Neural progenitor cell (in vitro differentiated cells): ENCODE measurements around the gene YDJC. TPM values are rescaled to one million over a fixed set of nuclear protein-coding genes. Genes with fewer than 3 reads are reported as not detected.
"Not testable (repeated sequence)": the region's sequence is repeated elsewhere in the genome, so short reads cannot be mapped to it uniquely, and the experiment has no call there.

Experiments used
- DNase-seq: peaks from one replicate; pipeline ENCODE4 v3.0.0-alpha.2; 2016; ENCODE audit warnings: low spot score
- H2AFZ ChIP-seq: fragments of 200-600 bp; sonication (generic); replicated peaks from 2 replicates; pipeline ENCODE4 v1.6.1; 2016; ENCODE audit warnings: antibody characterized with exemption
- H3F3A ChIP-seq: fragments of 200-600 bp; sonication (generic); 2 replicates; pipeline ENCODE4 v1.6.1; 2016; ENCODE audit warnings: antibody characterized with exemption, low read depth
- H3K27ac ChIP-seq: fragments of 200-600 bp; sonication (generic); 2 replicates; pipeline ENCODE4 v1.5.1; 2016; ENCODE audit warnings: mild to moderate bottlenecking
- H3K27me3 ChIP-seq: fragments of 200-600 bp; sonication (generic); 2 replicates; pipeline ENCODE4 v1.6.1; 2016; ENCODE audit warnings: mild to moderate bottlenecking, moderate library complexity
- H3K36me3 ChIP-seq: fragments of 200-600 bp; sonication (generic); 2 replicates; pipeline ENCODE4 v1.5.1; 2016
- H3K4me1 ChIP-seq: fragments of 200-600 bp; sonication (generic); 2 replicates; pipeline ENCODE4 v1.6.1; 2016; ENCODE audit warnings: mixed run types
- H3K4me2 ChIP-seq: fragments of 200-600 bp; sonication (generic); 2 replicates; pipeline ENCODE4 v1.6.1; 2016
- H3K4me3 ChIP-seq: fragments of 200-600 bp; sonication (generic); 2 replicates; pipeline ENCODE4 v1.5.1; 2016
- H3K79me2 ChIP-seq: fragments of 200-600 bp; sonication (generic); 2 replicates; pipeline ENCODE4 v1.6.1; 2016; ENCODE audit warnings: low read depth
- H3K9ac ChIP-seq: fragments of 200-600 bp; sonication (generic); 2 replicates; pipeline ENCODE4 v1.6.1; 2016
- H3K9me3 ChIP-seq: fragments of 200-600 bp; sonication (generic); 2 replicates; pipeline ENCODE4 v1.5.1; 2016; ENCODE audit warnings: low read depth
- H4K20me1 ChIP-seq: fragments of 200-600 bp; sonication (generic); 2 replicates; pipeline ENCODE4 v1.6.1; 2016; ENCODE audit warnings: low read depth
- H3K27ac Mint-ChIP-seq: 3 replicates; pipeline ENCODE4 v1.8.0; 2021; ENCODE audit warnings: mixed read lengths
- H3K27me3 Mint-ChIP-seq: 2 replicates; pipeline ENCODE4 v1.8.0; 2022; ENCODE audit warnings: low read depth, mild to moderate bottlenecking, inconsistent platforms, moderate library complexity, mixed read lengths; ENCODE audit not compliant: insufficient read depth
- H3K36me3 Mint-ChIP-seq: 3 replicates; pipeline ENCODE4 v1.8.0; 2021; ENCODE audit warnings: mixed read lengths
- H3K4me1 Mint-ChIP-seq: 3 replicates; pipeline ENCODE4 v1.8.0; 2021; ENCODE audit warnings: mixed read lengths
- H3K4me3 Mint-ChIP-seq: 3 replicates; pipeline ENCODE4 v1.8.0; 2021; ENCODE audit warnings: mild to moderate bottlenecking, moderate library complexity, mixed read lengths
- H3K9me3 Mint-ChIP-seq: 3 replicates; pipeline ENCODE4 v1.8.0; 2020; ENCODE audit warnings: mixed read lengths
- CTCF ChIP-seq: fragments of 200-600 bp; sonication (generic); IDR thresholded peaks from 2 replicates; pipeline ENCODE4 v1.5.1; 2017; ENCODE audit warnings: antibody characterized with exemption, mild to moderate bottlenecking
- EZH2 ChIP-seq: fragments of 200-600 bp; sonication (generic); IDR thresholded peaks from 2 replicates; pipeline ENCODE4 v1.6.1; 2017; ENCODE audit warnings: antibody characterized with exemption, mild to moderate bottlenecking, moderate library complexity
- EZH2phosphoT487 ChIP-seq: fragments of 200-600 bp; sonication (generic); IDR thresholded peaks from 2 replicates; pipeline ENCODE4 v1.6.1; 2017; ENCODE audit warnings: antibody characterized with exemption
- total RNA-seq: library from RNA; depleted of rRNA; stranded (reverse); fragments of >200 nt; gene quantifications from 2 replicates; pipeline ENCODE4 v1.2.3, GENCODE V29; 2015; ENCODE audit warnings: low replicate concordance

The YDJC gene
- total RNA-seq, 1 donor from 2014 or later: 4.8 TPM

- no peak overlapping the region for H3K4me3 Mint-ChIP-seq
- H3K27ac ChIP-seq: peak overlapping the region; percentile 46
- no peak overlapping the region for H3K9ac ChIP-seq
- no peak overlapping the region for H2AFZ ChIP-seq
- DNase-seq: no peak
- H3F3A ChIP-seq: no peaks in the 10 kb centered on the region
- H3K36me3 Mint-ChIP-seq: peaks cover 26% of the 10 kb centered on the region
- H3K27ac Mint-ChIP-seq: no peak overlapping the region
- no peak overlapping the region for H3K4me2 ChIP-seq
- H3K79me2 ChIP-seq: peaks cover 100% of the 10 kb centered on the region
- no peaks in the 10 kb centered on the region for H3K9me3 Mint-ChIP-seq
- H3K27me3 ChIP-seq: no peaks in the 10 kb centered on the region
- H3K9me3 ChIP-seq: no peaks in the 10 kb centered on the region
- TF ChIP-seq EZH2phosphoT487 (no peak), CTCF (no peak), EZH2 (no peak)
- no peaks in the 10 kb centered on the region for H3K4me1 ChIP-seq
- no peak overlapping the region for H3K4me3 ChIP-seq
- H3K27me3 Mint-ChIP-seq: peaks cover 4% of the 10 kb centered on the region
- H4K20me1 ChIP-seq: peaks cover 97% of the 10 kb centered on the region
- H3K36me3 ChIP-seq: peaks cover 3% of the 10 kb centered on the region
- peaks cover 12% of the 10 kb centered on the region for H3K4me1 Mint-ChIP-seq
Observed at GRCh38 chr22:21599053-21599893, 30.5 kb downstream of the YDJC start.

GRCh38 chr22:21598302-21598701, 31.5 kb downstream of the YDJC start:
- Histone ChIP-seq H3K79me2 (peaks cover 100% of the 10 kb centered on the region), H4K20me1 (peaks cover 97% of the 10 kb centered on the region), H3K9ac (no peak overlapping the region), H3K27ac (no peak overlapping the region), H3K27me3 (no peaks in the 10 kb centered on the region), H3F3A (no peaks in the 10 kb centered on the region), H3K4me3 (no peak overlapping the region), H3K36me3 (peaks cover 5% of the 10 kb centered on the region), H3K9me3 (no peaks in the 10 kb centered on the region), H3K4me1 (no peaks in the 10 kb centered on the region), H3K4me2 (no peak overlapping the region), H2AFZ (no peak overlapping the region)
- TF ChIP-seq EZH2 (no peak), EZH2phosphoT487 (no peak), CTCF (no peak)
- DNase-seq: no peak
- peaks cover 36% of the 10 kb centered on the region for H3K36me3 Mint-ChIP-seq
- H3K27ac Mint-ChIP-seq: no peak overlapping the region
- no peak overlapping the region for H3K4me3 Mint-ChIP-seq
- peaks cover 4% of the 10 kb centered on the region for H3K27me3 Mint-ChIP-seq
- peaks cover 12% of the 10 kb centered on the region for H3K4me1 Mint-ChIP-seq
- no peaks in the 10 kb centered on the region for H3K9me3 Mint-ChIP-seq

GRCh38 chr22:21596356-21597135, 33.3 kb downstream of the YDJC start:
- not testable (repeated sequence) for H3K4me1 Mint-ChIP-seq, H3F3A ChIP-seq, H2AFZ ChIP-seq, H3K27me3 ChIP-seq, H3K4me1 ChIP-seq, H3K9me3 ChIP-seq, H3K9ac ChIP-seq, H3K36me3 ChIP-seq, H3K9me3 Mint-ChIP-seq, H3K4me3 Mint-ChIP-seq, DNase-seq, H3K27ac Mint-ChIP-seq, H3K4me3 ChIP-seq, H3K27ac ChIP-seq, H3K27me3 Mint-ChIP-seq, H3K4me2 ChIP-seq
- Histone ChIP-seq H3K79me2 (peaks cover 100% of the 10 kb centered on the region), H4K20me1 (peaks cover 99% of the 10 kb centered on the region)
- peaks cover 39% of the 10 kb centered on the region for H3K36me3 Mint-ChIP-seq
